ENCODE results near the gene PNMA8C.

DNA sequence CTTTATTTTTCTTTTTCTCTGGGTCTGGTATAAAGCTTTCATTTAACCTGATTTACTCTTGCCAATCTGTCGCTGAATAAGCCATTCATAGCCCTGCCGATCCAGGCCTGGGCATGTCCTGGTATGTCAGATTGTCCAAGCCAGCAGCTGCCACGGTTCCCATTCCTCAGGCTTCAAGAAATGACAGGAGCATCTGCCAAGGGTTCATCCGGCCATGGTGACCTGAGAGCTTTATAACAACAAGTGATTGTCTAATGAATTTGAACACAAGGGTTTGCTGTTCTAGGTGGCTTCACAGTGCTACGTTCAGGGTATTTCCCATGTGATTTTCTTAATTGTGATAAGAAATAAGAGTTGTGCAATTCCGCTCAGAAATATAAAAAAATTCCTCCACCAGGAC lies 22.6 kb upstream of the PNMA8C start:
- TF ChIP-seq, protein P1, sequence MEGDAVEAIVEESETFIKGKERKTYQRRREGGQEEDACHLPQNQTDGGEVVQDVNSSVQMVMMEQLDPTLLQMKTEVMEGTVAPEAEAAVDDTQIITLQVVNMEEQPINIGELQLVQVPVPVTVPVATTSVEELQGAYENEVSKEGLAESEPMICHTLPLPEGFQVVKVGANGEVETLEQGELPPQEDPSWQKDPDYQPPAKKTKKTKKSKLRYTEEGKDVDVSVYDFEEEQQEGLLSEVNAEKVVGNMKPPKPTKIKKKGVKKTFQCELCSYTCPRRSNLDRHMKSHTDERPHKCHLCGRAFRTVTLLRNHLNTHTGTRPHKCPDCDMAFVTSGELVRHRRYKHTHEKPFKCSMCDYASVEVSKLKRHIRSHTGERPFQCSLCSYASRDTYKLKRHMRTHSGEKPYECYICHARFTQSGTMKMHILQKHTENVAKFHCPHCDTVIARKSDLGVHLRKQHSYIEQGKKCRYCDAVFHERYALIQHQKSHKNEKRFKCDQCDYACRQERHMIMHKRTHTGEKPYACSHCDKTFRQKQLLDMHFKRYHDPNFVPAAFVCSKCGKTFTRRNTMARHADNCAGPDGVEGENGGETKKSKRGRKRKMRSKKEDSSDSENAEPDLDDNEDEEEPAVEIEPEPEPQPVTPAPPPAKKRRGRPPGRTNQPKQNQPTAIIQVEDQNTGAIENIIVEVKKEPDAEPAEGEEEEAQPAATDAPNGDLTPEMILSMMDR (conservative IDR thresholded peaks at IDR 0.05), result no peak
- TF ChIP-seq ZFX (IDR thresholded peaks at IDR 0.05), result no peak
